ENCODE measurements around the gene MGAT1.
A peak's percentile ranks its signal among the peaks of the same experiment; 100 is the strongest.

Gene MGAT1

DNA sequence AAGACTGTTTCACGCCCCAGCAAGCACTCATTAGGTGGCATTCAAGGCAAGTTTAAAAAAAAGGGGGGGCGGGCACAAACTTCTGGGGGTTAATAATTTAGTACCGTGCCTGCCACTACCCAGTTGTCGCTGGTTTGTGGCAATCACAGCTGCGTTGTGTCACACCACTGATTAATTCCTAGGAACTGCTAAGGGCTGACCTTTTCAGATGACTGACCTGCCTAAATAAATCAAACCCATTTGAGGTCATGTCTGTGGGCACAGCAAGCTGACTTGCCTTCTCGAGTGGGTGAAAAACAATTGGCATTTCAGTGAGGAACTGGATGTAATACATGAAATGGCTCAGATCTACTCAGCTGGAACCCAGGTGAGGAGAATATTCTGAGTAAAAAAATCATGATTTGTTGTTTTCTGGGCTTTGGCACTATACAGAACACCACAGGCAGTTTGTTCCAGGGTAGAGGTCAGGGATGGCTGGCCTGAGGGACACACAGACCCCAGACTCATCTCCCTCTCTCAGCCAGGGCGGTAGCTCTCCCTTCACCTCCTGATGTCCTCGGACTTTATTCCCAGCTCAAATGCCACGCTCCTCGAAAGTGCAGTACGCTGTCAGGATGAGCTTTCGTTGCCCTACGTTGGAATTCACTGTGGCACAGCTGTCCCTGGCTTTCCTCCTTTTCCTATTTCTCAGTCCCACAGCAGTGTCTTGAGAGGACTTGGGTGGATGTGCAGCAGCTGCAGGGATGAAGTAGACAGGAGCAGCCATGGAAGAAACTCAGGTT is 15.5 kb upstream of the MGAT1 start:
- TF ChIP-seq, protein P1, sequence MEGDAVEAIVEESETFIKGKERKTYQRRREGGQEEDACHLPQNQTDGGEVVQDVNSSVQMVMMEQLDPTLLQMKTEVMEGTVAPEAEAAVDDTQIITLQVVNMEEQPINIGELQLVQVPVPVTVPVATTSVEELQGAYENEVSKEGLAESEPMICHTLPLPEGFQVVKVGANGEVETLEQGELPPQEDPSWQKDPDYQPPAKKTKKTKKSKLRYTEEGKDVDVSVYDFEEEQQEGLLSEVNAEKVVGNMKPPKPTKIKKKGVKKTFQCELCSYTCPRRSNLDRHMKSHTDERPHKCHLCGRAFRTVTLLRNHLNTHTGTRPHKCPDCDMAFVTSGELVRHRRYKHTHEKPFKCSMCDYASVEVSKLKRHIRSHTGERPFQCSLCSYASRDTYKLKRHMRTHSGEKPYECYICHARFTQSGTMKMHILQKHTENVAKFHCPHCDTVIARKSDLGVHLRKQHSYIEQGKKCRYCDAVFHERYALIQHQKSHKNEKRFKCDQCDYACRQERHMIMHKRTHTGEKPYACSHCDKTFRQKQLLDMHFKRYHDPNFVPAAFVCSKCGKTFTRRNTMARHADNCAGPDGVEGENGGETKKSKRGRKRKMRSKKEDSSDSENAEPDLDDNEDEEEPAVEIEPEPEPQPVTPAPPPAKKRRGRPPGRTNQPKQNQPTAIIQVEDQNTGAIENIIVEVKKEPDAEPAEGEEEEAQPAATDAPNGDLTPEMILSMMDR (IDR thresholded peaks at IDR 0.05; ENCODE audit: extremely low read depth, insufficient read depth, missing control alignments) = no peak
- in situ Hi-C loops (cut with MboI; ENCODE audit: low pct_unique_long_range_greater_than_20kb, low sequenced_read_pairs, unreplicated experiment) = no loop called here
- DNase-seq (ENCODE audit: low spot score) = no peak

- no peak for DNase-seq (ENCODE audit: low spot score)
Measured at GRCh38 chr5:180816608-180817534, 14.3 kb upstream of the MGAT1 start.

DNA sequence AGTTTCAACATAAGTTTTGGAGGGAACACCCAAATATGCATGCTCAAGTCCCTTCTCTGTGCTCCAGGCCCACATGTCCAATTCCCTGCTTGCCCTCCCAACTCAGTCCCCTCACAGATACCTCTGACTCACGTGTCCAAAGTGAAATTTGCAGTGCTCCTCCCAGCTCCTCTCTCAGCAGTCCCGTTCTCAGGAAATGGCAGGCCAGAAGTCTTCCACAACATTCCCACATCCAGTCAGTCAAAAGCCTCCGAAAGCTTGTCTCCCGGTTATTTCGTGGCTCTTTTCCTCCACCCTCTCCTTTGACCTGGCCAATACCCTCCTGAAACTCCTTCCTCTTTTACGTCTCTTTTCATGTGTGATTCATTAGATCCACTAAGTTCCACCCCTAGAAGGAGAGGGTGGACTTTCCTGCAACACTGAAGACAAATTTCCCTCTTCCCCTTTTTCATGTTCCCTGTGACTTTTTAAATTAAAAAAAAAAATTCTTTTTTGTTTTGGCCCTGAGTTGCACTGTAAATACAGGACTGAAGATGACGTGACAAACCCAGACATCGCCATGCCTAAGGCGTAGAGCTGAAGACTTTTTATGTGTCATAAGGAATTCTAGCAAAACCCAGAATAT is 12.8 kb upstream of the MGAT1 start:
- no peak for DNase-seq (ENCODE audit: low spot score)
- TF ChIP-seq, protein P1 (IDR thresholded peaks at IDR 0.05; ENCODE audit: extremely low read depth, insufficient read depth, missing control alignments) = no peak
- in situ Hi-C loops (cut with MboI; ENCODE audit: low pct_unique_long_range_greater_than_20kb, low sequenced_read_pairs, unreplicated experiment) = no loop called here

More at GRCh38 chr5:180816608-180817534, 14.3 kb upstream of the MGAT1 start:
- in situ Hi-C loops (cut with MboI; ENCODE audit: low pct_unique_long_range_greater_than_20kb, low sequenced_read_pairs, unreplicated experiment) = no loop called here
- TF ChIP-seq, protein P1 (IDR thresholded peaks at IDR 0.05; ENCODE audit: extremely low read depth, insufficient read depth, missing control alignments) = no peak

- no peak for DNase-seq (ENCODE audit: low spot score)
- in situ Hi-C loops (cut with MboI; ENCODE audit: low pct_unique_long_range_greater_than_20kb, low sequenced_read_pairs, unreplicated experiment) = no loop called here
- TF ChIP-seq, protein P1 (IDR thresholded peaks at IDR 0.05; ENCODE audit: extremely low read depth, insufficient read depth, missing control alignments) = peak; percentile 34
Measured at GRCh38 chr5:180813420-180813819, 10.8 kb upstream of the MGAT1 start.

DNA sequence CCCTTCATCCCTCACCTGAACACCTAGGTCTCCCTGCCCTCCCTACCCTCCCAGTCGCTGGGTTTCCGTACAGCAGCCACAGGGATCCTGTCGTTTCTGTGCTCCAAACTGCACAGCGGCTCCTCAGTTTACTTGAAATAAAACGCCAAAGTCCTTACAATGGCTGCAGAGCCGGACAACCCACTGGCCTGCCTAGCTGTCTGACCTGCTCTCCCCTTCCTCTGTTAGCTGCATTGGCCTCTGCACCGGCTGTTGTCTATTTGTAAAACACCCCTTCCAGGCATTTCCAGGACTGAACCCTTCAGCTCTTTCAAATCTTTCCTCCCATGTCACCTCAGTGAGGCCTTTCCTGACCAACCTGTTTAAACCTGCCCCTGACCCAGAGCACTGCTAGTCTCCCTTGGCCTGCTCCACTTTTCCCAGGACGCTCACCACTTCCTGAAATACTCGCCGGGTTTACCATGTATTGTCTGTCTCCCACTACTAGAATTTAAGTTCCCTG is 9.1 kb upstream of the MGAT1 start:
- no peak for DNase-seq (ENCODE audit: low spot score)
- in situ Hi-C loops (cut with MboI; ENCODE audit: low pct_unique_long_range_greater_than_20kb, low sequenced_read_pairs, unreplicated experiment) = no loop called here
- TF ChIP-seq, protein P1 (IDR thresholded peaks at IDR 0.05; ENCODE audit: extremely low read depth, insufficient read depth, missing control alignments) = no peak

DNA sequence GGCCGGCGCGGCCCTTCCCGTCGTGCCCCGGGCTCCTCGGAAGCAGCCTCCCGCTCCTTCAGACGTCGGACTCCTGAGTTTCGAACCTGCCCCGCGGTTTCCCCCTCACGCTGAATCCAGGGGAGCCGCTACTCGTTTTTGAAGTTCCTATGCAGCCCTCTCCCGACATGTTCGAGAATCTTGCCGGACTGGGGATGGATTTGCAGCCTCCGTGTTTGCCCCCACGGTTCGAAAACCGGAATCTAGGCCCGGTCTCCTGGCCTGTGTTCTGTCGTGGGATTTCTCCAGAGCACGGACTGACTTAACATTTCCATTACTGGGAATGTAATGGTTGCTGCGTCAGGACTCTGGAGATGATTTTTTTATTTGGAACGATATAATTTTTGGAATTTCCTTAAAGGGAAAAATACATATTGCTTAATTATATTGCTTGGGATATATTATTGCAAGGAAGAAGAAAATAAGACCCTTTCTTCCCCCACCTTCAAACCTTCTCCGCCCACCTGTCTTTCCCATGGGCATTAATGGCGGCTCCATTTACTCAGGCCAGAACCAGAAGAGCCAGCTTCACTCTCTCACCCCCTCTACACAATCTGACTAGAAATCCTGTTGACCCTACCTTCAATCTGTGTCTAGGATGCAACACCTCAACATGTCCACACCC is 8.5 kb upstream of the MGAT1 start:
- DNase-seq (ENCODE audit: low spot score) = no peak
- in situ Hi-C loops (cut with MboI; ENCODE audit: low pct_unique_long_range_greater_than_20kb, low sequenced_read_pairs, unreplicated experiment) = no loop called here
- TF ChIP-seq, protein P1 (IDR thresholded peaks at IDR 0.05; ENCODE audit: extremely low read depth, insufficient read depth, missing control alignments) = peak; percentile 10

All from GM13977 (cell line).